Activated T-helper 1 cell treated with Interleukin-2 at 50 U/mL for 16 hours (primary cell): ENCODE measurements around the gene ARHGAP42.
"Not testable (repeated sequence)": the region's sequence is repeated elsewhere in the genome, so short reads cannot be mapped to it uniquely, and the experiment has no call there.

ENCODE experiments used
- DNase-seq: peaks from one replicate; pipeline ENCODE4 v3.0.0-alpha.2; 2020; ENCODE audit warnings: low read depth

The ARHGAP42 gene

DNA sequence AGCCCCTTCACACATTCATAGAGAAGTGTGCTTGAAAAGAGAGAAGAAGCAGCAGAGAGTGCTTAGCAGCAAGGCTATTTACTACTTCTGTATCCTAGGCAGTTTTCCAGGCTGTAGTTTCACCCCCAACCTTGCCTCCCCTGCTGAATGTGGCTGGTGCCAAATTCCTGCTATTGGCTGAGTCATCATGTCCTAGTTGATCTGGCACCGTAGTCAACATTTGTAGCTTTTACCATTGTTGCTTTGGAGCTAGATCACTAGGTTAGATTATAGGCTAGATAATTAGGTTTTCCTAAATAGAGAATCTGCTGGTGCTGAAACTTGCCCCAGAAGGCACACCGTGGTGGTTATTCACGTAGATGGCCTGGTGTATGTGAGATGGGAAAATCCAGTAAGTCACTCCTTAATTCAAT lies 32.7 kb downstream of the ARHGAP42 start:
- no peak for DNase-seq

- no peak for DNase-seq
Measured at GRCh38 chr11:100726680-100727079, 39.6 kb downstream of the ARHGAP42 start.

GRCh38 chr11:100727410-100727809 lies 40.3 kb downstream of the ARHGAP42 start:
- no peak for DNase-seq

DNA sequence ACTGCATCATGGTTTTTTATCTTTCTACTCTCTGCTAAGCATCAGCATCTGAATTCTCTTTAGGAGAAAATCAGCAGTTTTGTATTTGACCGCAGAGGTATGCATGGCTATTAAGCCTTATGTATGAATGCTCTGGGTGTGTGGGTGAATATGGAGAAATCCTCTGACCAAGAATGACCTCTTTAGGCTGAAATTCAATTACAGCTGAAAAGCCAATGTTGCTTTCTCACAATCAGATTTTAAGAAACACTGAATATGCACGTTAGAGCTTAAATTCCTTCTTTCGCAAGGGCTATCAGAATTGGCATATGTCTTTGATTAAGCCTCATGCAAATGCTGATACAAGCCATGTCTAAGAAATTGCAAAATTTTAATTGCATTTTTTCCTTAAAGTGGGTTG lies 43.2 kb downstream of the ARHGAP42 start:
- no peak for DNase-seq

DNA sequence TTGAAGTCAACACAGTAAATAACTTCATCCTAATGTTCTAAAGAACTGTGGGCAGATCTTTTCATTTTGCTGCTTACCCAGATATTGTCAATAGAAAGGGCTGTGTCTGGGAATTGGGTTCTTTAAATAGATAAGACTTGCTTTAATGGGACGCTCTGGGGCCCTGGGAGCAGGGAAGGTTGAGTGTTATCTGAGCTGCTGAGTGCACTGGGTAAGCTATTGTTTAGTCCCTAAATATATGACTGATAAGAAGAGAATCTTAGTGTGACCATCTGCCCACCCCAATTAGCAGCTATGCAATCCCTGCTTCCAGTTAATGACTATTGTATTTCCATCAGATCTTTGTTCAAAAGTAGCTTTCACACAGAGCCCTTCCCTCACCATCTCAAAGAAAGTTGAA lies 44.4 kb downstream of the ARHGAP42 start:
- DNase-seq: no peak

GRCh38 chr11:100732949-100733348 lies 45.9 kb downstream of the ARHGAP42 start:
- DNase-seq: no peak

- DNase-seq: no peak
Measured at GRCh38 chr11:100734743-100735527, 47.8 kb downstream of the ARHGAP42 start.

DNA sequence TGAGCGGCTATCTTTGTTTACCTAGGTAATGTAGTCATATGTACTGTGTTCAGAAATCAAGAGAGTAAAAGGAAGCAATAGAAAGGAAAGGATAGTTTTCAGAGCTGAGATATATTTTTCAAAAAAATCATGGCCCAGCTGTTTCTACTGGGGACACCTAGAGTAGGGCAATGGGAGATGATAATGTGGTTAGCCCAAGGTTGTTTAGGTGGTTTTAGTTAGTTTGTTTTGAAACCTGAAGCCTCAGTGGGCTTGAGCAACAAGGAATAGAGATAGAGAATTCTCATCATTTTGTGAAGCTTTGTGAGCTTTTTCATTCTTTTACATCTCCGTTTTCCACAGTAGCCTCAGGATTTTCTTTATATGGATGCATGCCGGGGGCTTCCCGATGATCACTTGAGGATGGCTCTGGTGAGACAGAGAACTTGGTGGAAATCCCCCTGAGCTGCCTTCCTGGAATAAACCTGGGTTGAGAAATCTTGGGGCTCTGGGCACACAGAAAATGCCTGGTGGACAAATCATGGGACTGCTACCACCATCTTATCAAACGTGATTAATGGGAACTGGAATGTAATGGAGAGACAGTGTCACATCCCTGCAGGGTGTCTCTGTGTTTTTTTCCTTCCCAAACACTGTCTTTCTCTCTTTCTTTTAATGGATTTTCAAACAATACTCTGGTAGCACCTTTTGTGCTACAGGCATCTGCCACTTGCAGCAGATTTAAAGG lies 49.0 kb downstream of the ARHGAP42 start:
- DNase-seq: no peak

DNA sequence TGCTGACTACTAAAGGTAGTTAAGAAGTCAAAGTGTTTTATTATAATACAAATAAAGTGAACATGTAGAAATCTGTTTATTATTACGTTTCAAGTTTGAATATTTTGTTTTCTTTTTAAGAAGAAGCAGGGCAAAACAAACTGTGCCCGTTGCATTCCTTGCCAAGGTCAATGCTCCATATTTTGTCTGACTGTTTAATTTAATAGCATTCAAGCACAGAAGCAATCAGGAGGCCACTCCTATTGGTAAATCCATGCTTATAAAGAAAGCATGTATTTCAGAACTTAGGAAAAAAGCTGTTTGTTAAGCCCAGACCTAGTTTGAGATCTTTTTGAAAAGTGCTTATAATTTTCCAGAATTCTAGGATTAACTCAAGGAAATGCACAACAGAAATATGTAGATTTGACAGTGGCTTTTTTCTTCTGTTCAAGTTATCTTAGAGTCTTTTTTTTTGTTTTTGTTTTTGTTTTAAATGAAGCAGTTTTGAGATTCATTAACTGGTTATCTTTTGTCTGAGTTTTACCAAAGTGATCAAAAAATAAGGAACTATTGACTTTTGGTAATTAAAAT lies 51.7 kb downstream of the ARHGAP42 start:
- DNase-seq: no peak

DNA sequence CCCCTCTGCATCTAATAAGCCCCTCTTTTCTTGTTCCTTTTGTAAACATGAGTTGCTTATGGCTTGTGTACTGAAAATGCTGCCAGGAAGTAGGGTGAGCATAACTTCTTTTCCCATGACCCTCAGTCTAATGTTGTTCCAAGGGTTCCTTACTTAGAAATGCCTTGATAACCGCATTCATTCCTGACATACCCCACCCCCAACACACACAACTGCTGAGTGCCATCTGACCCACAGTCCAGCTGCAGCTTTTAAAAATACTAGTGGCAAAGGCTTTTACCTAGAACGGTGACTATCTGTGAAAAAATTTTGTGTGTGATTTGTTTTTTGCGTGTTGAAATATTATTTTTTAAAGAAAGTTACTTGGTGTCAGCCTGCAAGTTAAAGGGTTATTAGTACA lies 52.6 kb downstream of the ARHGAP42 start:
- no peak for DNase-seq

- DNase-seq: no peak
Measured at GRCh38 chr11:100740440-100740839, 53.4 kb downstream of the ARHGAP42 start.

GRCh38 chr11:100741866-100742625 lies 55.0 kb downstream of the ARHGAP42 start:
- no peak for DNase-seq

DNA sequence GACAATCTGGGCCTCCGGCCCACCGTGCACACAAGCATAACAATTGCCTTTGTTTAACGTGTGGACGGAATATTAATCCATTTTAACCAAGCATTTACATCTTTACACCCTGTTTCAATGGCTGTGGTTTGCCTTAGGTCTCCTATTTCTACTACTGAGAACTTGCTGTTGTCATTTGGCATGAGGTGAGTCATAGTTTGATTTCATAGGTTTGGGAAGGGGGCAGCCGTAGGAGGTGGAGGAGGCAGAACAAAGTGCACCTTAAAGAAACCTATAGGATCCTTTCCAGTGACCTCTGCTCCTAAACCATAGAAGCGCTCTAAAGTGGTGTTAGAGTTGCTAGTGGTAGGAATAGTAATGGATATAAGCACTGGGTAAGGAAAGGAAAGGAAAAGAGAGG lies 59.4 kb downstream of the ARHGAP42 start:
- DNase-seq: no peak

GRCh38 chr11:100748153-100748552 lies 61.1 kb downstream of the ARHGAP42 start:
- no peak for DNase-seq

DNA sequence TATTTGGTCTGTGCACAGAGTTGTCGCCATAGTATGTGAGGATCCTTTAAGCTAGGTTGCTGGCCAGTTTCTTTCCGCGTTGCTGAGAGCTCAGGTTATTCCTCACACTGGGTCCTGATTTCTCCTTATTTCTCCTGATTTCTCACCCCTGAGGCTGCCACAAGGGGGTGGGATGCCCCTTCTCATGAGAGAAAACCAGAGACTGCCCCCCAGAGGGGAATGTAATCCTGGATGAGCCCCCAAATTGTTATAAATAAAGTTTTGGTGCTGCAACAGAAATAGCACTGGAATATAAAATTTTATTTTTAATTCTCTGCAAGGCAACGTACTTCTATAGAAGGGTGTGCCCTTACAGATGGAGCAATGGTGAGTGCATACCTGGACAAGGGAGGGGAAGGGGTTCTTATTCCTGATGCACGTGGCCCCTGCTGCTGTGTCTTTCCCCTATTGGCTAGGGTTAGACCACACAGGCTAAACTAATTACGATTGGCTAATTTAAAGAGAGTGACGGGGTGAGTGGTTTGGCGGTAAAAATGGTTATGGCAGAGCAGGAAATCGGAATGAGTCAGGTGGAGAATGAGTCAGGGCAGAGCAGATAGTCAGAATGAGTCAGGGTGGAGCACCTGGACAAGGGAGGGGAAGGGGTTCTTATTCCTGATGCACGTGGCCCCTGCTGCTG lies 62.9 kb downstream of the ARHGAP42 start:
- not testable (repeated sequence) for DNase-seq

DNA sequence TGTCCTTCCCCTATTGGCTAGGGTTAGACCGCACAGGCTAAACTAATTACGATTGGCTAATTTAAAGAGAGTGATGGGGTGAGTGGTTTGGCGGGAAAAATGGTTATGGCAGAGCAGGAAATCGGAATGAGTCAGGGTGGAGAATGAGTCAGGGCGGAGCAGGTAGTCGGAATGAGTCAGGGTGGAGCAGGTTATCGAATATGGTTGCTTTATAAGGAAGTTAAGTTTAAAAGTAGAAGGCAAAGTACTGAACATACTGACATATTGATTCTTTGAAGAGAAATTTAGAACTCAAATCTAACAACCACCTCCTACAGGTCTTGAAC lies 63.4 kb downstream of the ARHGAP42 start:
- not testable (repeated sequence) for DNase-seq

- no peak for DNase-seq
Measured at GRCh38 chr11:100752371-100753171, 65.5 kb downstream of the ARHGAP42 start.

GRCh38 chr11:100753172-100753543 lies 66.1 kb downstream of the ARHGAP42 start:
- DNase-seq: no peak

DNA sequence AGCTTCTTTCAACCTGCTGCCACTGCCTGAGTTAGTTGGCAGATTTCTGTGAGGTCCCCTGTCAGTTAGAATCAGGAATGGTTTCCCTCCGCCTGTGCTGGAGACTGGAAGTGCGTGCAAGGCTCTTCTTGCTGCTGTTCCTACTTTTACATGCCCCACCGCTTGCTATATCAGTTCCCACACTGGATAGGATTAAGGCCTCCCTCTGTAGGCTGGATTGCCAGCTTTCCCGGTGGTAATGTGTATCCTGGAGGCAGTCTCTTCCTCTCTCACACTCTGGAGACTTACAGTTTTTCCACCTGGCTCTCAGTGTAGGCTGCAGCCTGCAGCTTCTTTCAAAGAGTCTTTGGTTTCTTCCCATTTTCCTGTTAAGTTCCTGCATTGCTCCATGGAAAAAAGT lies 66.5 kb downstream of the ARHGAP42 start:
- no peak for DNase-seq

GRCh38 chr11:100756559-100756958 lies 69.5 kb downstream of the ARHGAP42 start:
- DNase-seq: no peak

DNA sequence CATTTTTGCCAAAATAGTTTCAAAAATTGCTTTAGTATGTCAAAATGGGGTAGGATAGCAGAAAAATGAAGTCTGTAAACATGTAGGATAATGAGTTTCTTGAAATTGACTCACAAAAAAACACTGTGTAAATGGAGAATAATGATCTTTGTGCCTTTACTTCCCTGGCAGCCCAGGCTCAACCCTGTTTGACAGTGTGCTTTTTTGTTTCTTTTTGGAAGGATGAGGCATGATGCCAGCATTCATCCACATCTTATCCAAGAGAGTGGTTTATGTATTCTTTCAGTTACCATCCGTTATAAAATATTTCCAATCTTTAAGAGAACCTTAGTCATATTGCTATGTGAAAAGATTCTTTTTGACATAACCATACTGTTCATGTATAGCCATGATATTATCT lies 70.6 kb downstream of the ARHGAP42 start:
- no peak for DNase-seq
